NT2/D1 (cell line): ENCODE measurements around the gene PAX9.

Source experiments
- DNase-seq: peaks from one replicate; pipeline ENCODE4 v3.0.0-alpha.2; 2011; ENCODE audit warnings: low read depth, low spot score
- H3K27me3 ChIP-seq: 2 replicates; pipeline ENCODE4 v1.6.0; 2011; ENCODE audit warnings: mild to moderate bottlenecking; ENCODE audit not compliant: insufficient read length, insufficient read depth
- H3K36me3 ChIP-seq: 2 replicates; pipeline ENCODE4 v1.6.1; 2011; ENCODE audit warnings: mild to moderate bottlenecking, low read length, mixed read lengths; ENCODE audit not compliant: insufficient read depth, insufficient read length
- H3K4me1 ChIP-seq: 2 replicates; pipeline ENCODE4 v1.5.1; 2011; ENCODE audit not compliant: insufficient read depth, insufficient read length
- H3K4me3 ChIP-seq: 2 replicates; pipeline ENCODE4 v1.5.1; 2011; ENCODE audit warnings: low read depth; ENCODE audit not compliant: insufficient read length
- H3K9ac ChIP-seq: 2 replicates; pipeline ENCODE4 v1.6.0; 2011; ENCODE audit warnings: low read depth; ENCODE audit not compliant: insufficient read length
- H3K9me3 ChIP-seq: 2 replicates; pipeline ENCODE4 v1.5.1; 2011; ENCODE audit warnings: mild to moderate bottlenecking, low read length; ENCODE audit not compliant: insufficient read depth
- SUZ12 ChIP-seq: IDR thresholded peaks from 2 replicates; pipeline ENCODE4 v1.6.1; 2011; ENCODE audit not compliant: insufficient read length, insufficient read depth; ENCODE audit errors: extremely low read depth
- YY1 ChIP-seq: IDR thresholded peaks from 2 replicates; pipeline ENCODE4 v1.6.1; 2011; ENCODE audit not compliant: insufficient read length, insufficient read depth
- ZNF274 ChIP-seq: IDR thresholded peaks from 2 replicates; pipeline ENCODE4 v1.6.1; 2011; ENCODE audit warnings: mild to moderate bottlenecking, low read depth, low read length

The PAX9 gene

DNA sequence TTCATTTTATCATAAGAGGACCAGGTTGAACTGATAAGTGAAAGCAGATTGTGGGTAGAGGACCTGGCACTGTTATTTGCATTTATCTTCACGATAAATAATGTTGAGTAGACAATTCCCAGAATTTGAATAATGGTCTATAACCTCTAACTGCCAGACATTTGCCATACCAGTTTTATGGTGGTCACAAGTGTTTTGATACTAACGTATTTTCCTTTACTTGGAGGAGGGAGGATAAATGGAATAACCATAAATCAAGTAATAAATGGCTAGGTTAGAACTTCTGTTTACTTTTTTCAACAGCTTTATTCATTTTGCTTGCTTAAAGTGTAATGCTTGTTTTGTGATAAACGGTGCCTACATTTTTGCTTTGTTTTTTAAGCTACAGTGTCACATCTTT, 9.5 kb downstream of the PAX9 start:
- no peaks in the 10 kb centered on the region for H3K9me3 ChIP-seq
- no peak for DNase-seq
- no peaks in the 10 kb centered on the region for H3K36me3 ChIP-seq
- peaks cover 2% of the 10 kb centered on the region for H3K4me1 ChIP-seq
- peaks cover 25% of the 10 kb centered on the region for H3K27me3 ChIP-seq
- TF ChIP-seq YY1 (no peak), ZNF274 (no peak), SUZ12 (no peak)
- no peak overlapping the region for H3K4me3 ChIP-seq
- H3K9ac ChIP-seq: no peak overlapping the region

DNA sequence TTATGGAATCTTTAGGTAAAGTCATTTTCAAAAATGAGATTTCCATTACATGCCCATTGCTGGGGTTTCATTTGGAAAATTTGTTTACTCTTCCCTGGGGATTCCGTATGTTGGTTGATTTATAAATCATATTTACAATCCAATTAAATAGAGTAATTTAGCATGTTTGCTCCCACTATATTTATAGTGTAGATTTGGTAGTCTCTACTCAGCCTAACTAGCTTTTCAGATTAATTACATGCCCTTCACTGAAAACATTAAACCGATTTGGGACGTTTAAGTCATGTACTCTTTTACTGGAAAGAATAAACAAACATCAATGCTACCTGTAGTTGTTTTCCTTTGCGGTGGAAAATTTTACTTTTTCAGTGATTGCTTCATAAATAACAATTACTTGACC, 10.4 kb downstream of the PAX9 start:
- H3K9ac ChIP-seq: no peak overlapping the region
- no peak for DNase-seq
- no peaks in the 10 kb centered on the region for H3K9me3 ChIP-seq
- H3K4me3 ChIP-seq: no peak overlapping the region
- H3K4me1 ChIP-seq: peaks cover 2% of the 10 kb centered on the region
- no peaks in the 10 kb centered on the region for H3K36me3 ChIP-seq
- TF ChIP-seq YY1: no peak
- peaks cover 16% of the 10 kb centered on the region for H3K27me3 ChIP-seq

DNA sequence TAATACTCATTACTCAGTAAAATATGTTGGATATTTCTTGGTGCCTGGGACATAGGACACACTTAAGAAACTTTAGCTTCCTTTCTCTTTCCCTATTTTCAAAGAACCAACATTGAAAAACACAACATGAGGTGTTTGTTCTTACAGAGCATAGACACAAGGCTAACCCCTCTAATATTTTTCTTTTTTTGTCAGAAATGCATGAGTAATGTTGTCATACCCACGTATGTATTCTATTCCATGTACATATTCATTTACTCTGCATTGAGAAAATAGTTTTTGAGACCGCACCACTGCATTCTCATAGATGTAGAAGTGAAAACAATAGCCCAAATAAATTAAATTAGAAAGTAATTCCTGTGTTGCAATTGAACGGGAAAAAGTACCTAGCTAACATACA, 13.0 kb downstream of the PAX9 start:
- Histone ChIP-seq H3K4me3 (no peak overlapping the region), H3K4me1 (peaks cover 2% of the 10 kb centered on the region), H3K27me3 (peaks cover 2% of the 10 kb centered on the region), H3K9ac (no peak overlapping the region), H3K36me3 (no peaks in the 10 kb centered on the region), H3K9me3 (no peaks in the 10 kb centered on the region)
- no peak for TF ChIP-seq SUZ12
- TF ChIP-seq YY1: no peak
- no peak for TF ChIP-seq ZNF274
- no peak for DNase-seq

DNA sequence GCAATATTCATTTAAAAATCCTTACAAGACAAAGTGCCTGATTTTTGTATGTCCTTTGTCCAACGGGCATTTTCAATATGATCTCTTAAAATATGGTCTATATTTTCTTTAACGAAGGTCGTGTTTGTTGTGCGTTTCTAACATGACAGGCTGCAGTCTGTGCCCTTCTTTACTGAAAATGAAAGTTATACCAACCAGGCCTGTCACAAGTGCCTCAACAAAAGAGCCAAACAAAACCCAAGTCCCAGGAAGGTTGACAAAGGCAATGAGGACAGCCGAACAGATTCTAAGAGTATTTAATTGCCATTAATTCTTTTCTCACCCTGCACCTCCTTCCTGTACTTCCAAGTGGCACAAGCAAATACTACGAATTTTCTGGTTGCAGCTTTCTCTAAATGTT, 13.9 kb downstream of the PAX9 start:
- no peak overlapping the region for H3K9ac ChIP-seq
- H3K9me3 ChIP-seq: no peaks in the 10 kb centered on the region
- H3K27me3 ChIP-seq: no peaks in the 10 kb centered on the region
- H3K36me3 ChIP-seq: no peaks in the 10 kb centered on the region
- no peak for DNase-seq
- peaks cover 2% of the 10 kb centered on the region for H3K4me1 ChIP-seq
- no peak overlapping the region for H3K4me3 ChIP-seq
- TF ChIP-seq YY1 (no peak), SUZ12 (no peak), ZNF274 (no peak)

DNA sequence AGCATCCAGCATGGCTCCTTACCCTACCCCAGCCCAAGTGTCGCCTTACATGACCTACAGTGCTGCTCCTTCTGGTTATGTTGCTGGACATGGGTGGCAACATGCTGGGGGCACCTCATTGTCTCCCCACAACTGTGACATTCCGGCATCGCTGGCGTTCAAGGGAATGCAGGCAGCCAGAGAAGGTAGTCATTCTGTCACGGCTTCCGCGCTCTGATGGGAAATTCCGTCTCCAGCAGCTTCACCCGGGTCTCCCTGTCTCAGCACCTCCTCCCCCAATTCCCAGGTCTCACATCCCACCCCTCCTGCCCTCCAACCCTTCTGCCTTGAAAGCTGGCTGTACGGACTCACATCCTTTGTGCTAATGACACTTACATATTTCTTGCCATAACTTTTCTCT, 14.6 kb downstream of the PAX9 start:
- Histone ChIP-seq H3K4me1 (peaks cover 2% of the 10 kb centered on the region), H3K36me3 (no peaks in the 10 kb centered on the region), H3K9ac (no peak overlapping the region), H3K27me3 (no peaks in the 10 kb centered on the region), H3K4me3 (no peak overlapping the region), H3K9me3 (no peaks in the 10 kb centered on the region)
- no peak for DNase-seq
- TF ChIP-seq SUZ12: no peak
- no peak for TF ChIP-seq YY1
- TF ChIP-seq ZNF274: no peak

DNA sequence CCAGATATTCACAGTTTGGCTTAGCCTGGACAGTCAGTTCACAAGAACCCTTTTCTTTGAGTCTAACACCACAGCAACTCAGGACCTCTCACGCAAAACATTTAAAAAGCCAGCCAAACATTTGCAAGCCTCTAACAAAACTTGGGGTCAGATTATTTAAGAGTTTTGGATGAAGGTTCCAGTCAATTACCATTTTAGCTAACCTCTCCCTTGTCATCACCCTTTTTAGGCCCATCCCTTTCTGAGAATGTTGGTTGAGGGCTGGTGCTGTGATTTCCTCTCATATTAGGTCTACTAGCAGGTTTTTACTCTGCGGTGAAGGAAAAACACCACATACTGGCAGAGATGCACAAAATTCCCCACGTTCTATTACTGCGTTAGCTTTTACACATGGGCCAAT, 20.7 kb downstream of the PAX9 start:
- no peaks in the 10 kb centered on the region for H3K36me3 ChIP-seq
- DNase-seq: no peak
- TF ChIP-seq ZNF274 (no peak), SUZ12 (no peak), YY1 (no peak)

DNA sequence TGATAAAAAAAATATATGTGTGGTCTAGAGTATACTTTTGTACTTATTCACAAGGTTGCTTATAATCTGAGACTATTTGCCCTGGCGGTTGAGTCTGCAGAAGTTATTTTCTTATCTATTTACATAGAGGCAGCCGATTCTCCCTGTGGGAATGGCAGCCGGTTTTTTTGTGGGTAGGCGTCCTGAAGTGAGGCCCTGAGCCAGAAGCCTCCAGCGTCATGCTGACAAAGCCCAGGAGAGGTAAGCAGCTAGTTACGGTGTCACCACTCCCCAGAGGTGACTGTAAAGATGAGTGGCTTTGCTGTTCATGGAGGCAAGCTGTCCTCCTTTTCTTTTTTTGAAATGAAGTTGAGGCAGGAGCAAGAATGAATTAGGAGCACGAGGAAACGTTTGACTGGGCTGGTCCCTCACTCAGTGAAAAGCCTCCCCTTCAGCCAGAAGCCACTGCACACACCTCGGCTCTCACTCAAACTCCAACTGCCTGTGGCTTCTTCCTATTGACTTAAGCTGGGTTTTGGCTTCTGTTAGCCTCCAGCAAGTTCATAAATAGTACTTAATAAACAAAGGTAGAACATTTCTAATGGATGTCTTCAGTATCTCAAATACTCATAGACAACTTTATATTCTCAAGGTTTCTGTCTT, 21.5 kb downstream of the PAX9 start:
- Histone ChIP-seq H3K9me3 (no peaks in the 10 kb centered on the region), H3K9ac (no peak overlapping the region), H3K27me3 (no peaks in the 10 kb centered on the region), H3K36me3 (no peaks in the 10 kb centered on the region), H3K4me3 (no peak overlapping the region), H3K4me1 (no peaks in the 10 kb centered on the region)
- no peak for DNase-seq
- no peak for TF ChIP-seq ZNF274
- TF ChIP-seq SUZ12: no peak
- no peak for TF ChIP-seq YY1

More for the DNA sequence above, 20.7 kb downstream of the PAX9 start:
- Histone ChIP-seq H3K4me3 (no peak overlapping the region), H3K9ac (no peak overlapping the region), H3K27me3 (no peaks in the 10 kb centered on the region), H3K9me3 (no peaks in the 10 kb centered on the region), H3K4me1 (no peaks in the 10 kb centered on the region)

DNA sequence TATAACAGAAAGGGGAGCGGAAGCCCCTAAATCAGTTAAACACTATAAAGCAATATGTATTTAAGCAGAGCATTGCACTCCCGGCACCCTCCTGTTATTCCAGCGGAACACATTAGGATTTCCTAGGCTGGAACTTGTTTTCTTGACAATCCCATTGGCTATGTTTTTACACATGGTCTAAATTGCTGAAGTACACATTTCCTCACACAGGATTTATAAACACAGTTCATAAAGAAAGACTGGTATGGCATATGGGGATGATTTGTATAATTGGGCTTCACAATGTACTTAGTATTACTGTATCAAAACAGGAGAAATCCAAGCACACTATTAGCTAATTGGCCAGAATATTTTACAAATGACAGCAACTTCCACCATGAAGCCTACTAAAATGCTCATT, 23.3 kb downstream of the PAX9 start:
- Histone ChIP-seq H3K27me3 (no peaks in the 10 kb centered on the region), H3K36me3 (no peaks in the 10 kb centered on the region), H3K4me1 (no peaks in the 10 kb centered on the region), H3K9ac (no peak overlapping the region), H3K9me3 (no peaks in the 10 kb centered on the region), H3K4me3 (no peak overlapping the region)
- TF ChIP-seq ZNF274: no peak
- no peak for TF ChIP-seq YY1
- no peak for TF ChIP-seq SUZ12
- DNase-seq: no peak
